ENCODE data around the gene ELMO1.

GRCh38 chr7:36905841-36906240 lies 542.8 kb downstream of the ELMO1 start:
- TF ChIP-seq POLR2A (IDR thresholded peaks at IDR 0.05) (no peak), CTCF (IDR thresholded peaks at IDR 0.05 in 8 of 11, conservative IDR thresholded peaks at IDR 0.05 in 3 of 11) (no peak)

Data from spleen (tissue), 7 donors.